HG03196 (cell line): ENCODE results near the gene SLC43A1.
"Not testable (repeated sequence)": the region's sequence is repeated elsewhere in the genome, so short reads cannot be mapped to it uniquely, and the experiment has no call there.

Source experiments
- ATAC-seq: cut with Tn5 transposase; IDR thresholded peaks from one replicate; pipeline ENCODE4 v1.9.1; 2021; ENCODE audit not compliant: unreplicated experiment

Gene SLC43A1

GRCh38 chr11:57515332-57516060 lies at the start of gene SLC43A1:
TSS of gene SLC43A1 (minus strand) at chr11:57515702. CDS start at chr11:57514111, 1,591 bp downstream.
- peak; percentile 43 for ATAC-seq

DNA sequence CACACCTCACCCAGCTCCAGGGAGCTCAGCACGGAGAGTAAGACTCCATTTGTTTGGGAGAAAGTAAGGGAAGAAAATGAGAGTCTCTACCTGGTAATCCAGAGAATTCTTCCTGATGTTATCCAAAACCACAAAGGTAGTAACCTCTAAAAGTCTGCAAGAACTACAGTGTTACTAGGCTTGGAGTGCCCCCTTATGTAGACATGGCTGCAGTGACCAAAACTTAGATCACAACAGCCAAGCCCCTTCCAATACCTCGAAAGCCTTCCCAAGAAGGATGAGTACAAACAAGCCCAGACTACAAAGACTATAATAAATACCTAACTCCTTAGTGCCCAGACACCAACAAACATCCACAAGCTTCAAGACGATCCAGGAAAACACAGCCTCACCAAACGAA lies 47.1 kb upstream of the SLC43A1 start:
- no peak for ATAC-seq

GRCh38 chr11:57560146-57560545 lies 44.6 kb upstream of the SLC43A1 start:
- ATAC-seq = no peak

GRCh38 chr11:57556041-57556440 lies 40.5 kb upstream of the SLC43A1 start:
- ATAC-seq = no peak

DNA sequence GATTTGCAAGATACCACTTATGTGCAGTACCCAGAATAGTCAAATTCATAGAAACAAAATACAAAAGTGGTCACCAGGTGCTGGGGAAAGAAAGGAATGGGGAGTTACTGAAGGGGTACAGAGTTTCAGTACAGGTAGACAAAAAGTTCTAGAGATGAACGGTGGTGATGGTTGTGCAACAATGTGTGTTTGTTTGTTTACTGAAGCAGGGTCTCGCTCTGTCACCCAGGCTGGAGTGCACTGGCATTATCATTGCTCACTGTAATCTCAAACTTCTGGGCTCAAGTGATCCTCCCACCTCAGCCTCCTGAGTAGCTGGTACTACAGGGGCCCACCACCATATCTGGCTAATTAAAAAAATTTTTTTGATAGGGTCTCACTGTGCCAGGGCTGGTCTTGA lies 39.9 kb upstream of the SLC43A1 start:
- no peak for ATAC-seq

- ATAC-seq = no peak
Observed at GRCh38 chr11:57552479-57552878, 37.0 kb upstream of the SLC43A1 start.

GRCh38 chr11:57551941-57552340 lies 36.4 kb upstream of the SLC43A1 start:
- ATAC-seq = no peak

- ATAC-seq = no peak
Observed at GRCh38 chr11:57549983-57550382, 34.5 kb upstream of the SLC43A1 start.

- ATAC-seq = peak; percentile 88
Observed at GRCh38 chr11:57547854-57548377, 32.4 kb upstream of the SLC43A1 start.

DNA sequence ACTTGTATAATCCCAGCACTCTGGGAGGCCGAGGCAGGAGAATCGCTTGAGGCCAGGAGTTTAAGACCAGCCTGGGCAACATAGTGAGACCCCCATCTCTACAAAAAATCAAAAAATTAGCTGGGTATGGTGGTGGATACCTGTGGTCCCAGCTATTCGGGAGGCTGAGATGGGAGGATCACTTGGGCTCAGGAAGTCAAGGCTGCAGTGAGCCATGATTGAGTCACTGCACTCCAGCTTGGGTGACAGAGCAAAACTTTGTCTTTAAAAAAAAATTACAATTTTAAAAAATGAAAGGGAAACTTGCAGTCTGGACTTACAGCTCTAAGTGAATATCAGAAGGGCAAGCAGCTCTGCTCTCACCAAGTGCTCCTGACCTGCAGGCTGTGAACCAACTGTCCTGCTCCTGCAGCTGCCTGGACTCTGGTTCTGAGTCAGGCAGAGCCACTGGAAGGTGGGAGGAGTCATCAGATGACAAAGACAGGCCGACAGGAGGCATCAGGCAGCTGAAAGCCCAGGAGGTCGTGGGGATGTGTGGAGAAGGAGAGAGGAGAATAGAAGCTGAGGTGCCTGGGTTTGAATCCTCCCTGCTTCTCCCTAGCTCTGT lies 31.5 kb upstream of the SLC43A1 start:
- peak; percentile 38 for ATAC-seq

DNA sequence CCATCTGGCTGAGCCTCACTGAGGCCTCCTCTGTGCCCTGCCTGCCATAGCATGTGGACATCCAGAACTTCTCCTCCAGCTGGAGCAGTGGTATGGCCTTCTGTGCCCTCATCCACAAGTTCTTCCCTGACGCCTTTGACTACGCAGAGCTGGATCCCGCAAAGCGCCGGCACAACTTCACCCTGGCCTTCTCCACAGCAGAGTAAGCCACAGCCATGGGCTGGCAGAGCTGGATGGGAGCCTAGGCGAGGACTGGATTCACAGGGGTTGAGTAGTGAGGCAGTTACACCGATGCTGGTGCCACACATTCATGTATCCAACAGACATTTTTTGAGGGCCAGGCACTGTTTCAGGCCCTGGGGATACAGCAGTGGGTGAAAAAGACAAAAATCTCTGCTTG lies 30.9 kb upstream of the SLC43A1 start:
- ATAC-seq = no peak

DNA sequence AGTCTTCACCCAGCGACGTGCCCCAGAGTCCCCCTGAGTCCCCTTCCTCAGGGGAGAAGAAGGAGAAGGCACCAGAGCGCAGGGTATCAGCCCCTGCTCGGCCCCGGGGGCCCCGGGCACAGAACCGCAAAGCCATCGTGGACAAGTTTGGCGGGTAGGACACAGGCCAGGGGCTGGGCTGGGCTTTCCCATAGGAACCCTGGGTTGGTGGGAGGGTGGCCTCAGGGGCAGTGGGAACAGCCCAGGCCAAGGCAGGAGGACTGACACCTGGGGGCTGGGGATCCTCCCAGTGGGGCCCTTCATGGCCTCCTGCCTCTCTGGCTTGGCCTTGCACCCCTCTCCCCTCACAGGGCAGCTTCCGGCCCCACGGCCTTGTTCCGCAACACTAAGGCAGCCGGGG lies 30.4 kb upstream of the SLC43A1 start:
- ATAC-seq = no peak

DNA sequence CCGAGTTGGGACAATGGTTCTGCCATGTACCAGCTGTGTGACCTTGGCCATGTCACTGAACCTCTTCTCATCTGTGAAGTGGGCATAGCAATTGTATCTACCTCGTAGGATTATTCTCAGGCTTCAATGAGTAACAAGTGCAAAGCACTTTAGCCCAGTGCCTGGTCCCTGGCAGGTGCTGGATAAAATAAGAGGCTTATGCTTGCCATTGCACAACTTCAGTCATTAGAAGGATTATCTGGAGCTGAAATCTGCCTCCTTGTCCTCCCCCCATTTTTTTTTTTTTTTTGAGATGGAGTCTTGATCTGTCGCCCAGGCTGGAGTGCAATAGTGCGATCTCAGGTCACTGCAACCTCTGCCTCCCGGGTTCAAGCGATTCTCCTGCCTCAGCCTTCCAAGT lies 29.1 kb upstream of the SLC43A1 start:
- no peak for ATAC-seq

DNA sequence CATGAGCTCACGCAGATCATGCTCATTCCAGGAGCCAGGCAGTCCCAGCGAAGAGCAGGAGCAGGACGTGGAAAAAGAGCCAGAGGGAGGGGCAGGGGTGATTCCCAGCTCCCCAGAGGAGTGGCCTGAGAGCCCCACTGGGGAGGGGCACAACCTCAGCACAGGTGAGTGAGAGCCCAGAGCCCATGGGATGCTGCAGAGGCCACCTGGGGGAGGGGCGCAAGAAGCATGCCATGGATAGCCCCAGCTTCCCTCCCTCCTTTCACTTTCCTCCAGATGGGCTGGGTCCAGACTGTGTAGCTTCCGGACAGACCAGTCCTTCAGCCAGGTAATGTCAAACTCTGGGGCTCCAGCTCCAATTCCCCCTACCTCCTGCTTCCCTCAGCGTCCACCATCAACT lies 28.1 kb upstream of the SLC43A1 start:
- no peak for ATAC-seq

GRCh38 chr11:57542582-57542981 lies 27.1 kb upstream of the SLC43A1 start:
- no peak for ATAC-seq

GRCh38 chr11:57541169-57541568 lies 25.7 kb upstream of the SLC43A1 start:
- no peak for ATAC-seq

DNA sequence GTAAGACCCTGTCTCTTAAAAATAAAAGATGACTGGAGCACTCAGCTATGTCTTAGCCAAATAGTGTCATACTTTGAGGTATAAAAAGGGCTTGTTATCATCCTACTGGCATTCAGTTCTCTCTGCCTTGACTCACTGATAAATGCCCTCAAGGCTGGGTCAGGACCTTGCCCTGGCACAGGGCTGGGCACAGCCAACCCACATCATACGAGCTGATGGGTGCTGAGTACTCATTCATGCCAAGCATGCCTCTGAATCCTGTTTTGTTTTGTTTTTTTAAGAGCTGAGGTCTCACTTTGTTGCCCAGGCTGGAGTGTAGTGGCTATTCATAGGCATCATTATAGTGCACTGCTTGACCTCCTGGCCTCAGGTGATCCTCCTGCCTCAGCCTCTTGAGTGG lies 23.8 kb upstream of the SLC43A1 start:
- ATAC-seq = no peak

DNA sequence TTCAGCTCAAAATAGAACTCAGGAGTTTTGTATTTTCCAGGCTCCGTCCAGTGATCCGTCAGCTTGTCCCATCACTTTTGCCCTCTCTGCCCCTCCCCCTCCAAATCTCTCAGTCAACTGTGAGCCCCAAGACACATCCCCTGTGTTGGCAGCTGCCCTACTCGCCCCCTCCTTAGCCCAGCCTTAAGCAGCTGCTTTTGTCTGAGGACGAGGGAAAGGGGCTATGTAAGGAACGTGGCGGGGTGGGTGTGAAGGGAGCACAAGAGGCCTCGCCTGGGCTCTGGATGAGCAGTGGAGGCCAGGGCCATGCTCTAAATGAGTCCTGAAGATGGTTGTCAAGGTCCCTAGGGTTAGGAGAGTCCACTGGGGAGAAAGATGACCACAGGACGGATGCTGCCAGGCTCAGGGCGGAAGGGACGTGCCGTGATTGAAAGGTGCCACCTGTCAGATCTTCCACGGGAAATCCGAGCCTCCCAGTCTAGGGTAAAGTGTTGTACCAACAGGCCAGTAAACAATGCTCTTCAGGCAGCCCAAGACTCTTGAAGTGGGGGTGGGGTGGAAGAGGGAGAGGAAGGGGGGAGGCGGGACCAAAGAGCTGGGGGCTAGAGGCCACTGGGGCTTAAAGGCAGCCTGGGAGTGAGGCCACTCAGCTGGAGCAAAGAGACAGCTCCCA lies 21.6 kb upstream of the SLC43A1 start, which contains the start of gene SMTNL1:
SMTNL1 (plus strand) TSS at position 649 of the 673 bp plus-strand sequence. CDS start 5,048 bp downstream, outside the sequence.
- no peak for ATAC-seq

GRCh38 chr11:57534449-57534848 lies 18.9 kb upstream of the SLC43A1 start:
- not testable (repeated sequence) for ATAC-seq

DNA sequence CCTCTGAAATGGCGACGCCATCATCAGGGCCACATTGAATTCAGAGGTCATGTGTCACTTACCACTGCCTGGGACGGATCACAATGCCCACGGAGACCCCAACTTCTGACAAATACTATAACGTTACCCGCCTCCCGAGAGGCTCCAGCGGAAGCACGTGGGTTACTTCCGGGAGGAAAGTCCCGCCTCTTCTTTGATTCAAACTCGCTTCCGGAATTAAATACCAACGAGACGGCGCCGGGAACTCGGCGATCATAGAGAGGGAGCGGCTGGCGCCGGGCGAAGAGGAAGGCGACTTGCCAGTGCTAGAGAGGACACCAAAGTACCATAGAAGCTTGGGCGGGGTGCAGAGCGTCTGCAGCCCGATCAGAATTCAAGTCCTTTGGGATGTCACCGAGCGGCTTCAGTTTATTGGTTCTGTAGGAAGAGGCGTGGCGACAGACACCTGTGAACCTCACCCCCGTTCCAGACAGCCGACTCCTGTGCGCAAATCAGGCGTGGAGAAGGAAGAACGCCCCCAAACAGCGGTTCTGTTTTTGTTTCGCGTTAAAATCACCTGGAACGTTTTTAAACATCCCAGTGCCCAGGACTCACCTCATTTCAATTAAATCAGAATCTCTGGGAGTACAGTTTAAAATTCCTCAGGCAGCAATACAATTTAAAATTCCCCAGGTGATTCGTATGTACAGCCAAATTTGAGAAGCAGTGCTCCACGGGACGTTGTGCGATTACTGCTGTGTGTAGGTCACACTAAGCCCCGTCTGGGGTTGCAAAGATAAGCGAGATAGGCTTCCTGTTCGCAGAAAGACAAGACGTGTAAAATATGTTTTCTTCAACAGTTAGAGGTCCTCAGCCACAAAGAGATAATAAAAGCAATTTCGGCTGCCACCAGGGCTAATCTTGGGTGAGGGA lies 15.3 kb upstream of the SLC43A1 start, which contains the start of gene TIMM10:
TIMM10 (minus strand) TSS at position 159 of the 912 bp plus-strand sequence. CDS start 565 bp downstream, outside the sequence.
- ATAC-seq = peak; percentile 99

- peak; percentile 2 for ATAC-seq
Observed at GRCh38 chr11:57530215-57530595, 14.7 kb upstream of the SLC43A1 start.
